Small intestine (tissue), 7 donors: Measurements from ENCODE around the gene ZFR2. TPM values are rescaled to one million over a fixed set of nuclear protein-coding genes. Genes with fewer than 3 reads are reported as not detected.

Experiments used
- DNase-seq, 2 donors: peaks; one replicate each; pipeline versions ENCODE4 v3.0.0 to v3.0.0-alpha.2; 2013
- FAIRE-seq: peaks from 2 replicates; lab custom pipeline; 2012; peaks lifted over from hg19 to GRCh38; lab: Jason Lieb, UNC
- H3K27ac ChIP-seq, 3 donors: one replicate each; pipeline ENCODE4 v1.5.1; 2013; ENCODE audit warnings: low read length in 2 of 3, mild to moderate bottlenecking in 2 of 3, control low read depth in 1 of 3, inconsistent platforms in 1 of 3, low read depth in 1 of 3, moderate library complexity in 1 of 3
- H3K27me3 ChIP-seq, 3 donors: one replicate each; pipeline ENCODE4 v1.6.1; 2013; ENCODE audit warnings: low read length in 3 of 3, inconsistent platforms in 1 of 3; ENCODE audit not compliant: control insufficient read depth in 3 of 3, insufficient read depth in 3 of 3
- H3K36me3 ChIP-seq, 3 donors: one replicate each; pipeline ENCODE4 v1.6.1; 2013; ENCODE audit warnings: low read length in 3 of 3, inconsistent platforms in 1 of 3, low read depth in 1 of 3, mild to moderate bottlenecking in 1 of 3, moderate library complexity in 1 of 3; ENCODE audit not compliant: control insufficient read depth in 3 of 3, insufficient read depth in 2 of 3
- H3K4me1 ChIP-seq, 3 donors: one replicate each; pipeline ENCODE4 v1.6.1; 2013; ENCODE audit warnings: low read length in 2 of 3, inconsistent platforms in 1 of 3, low read depth in 1 of 3, mild to moderate bottlenecking in 1 of 3, moderate library complexity in 1 of 3; ENCODE audit not compliant: control insufficient read depth in 3 of 3, insufficient read depth in 2 of 3
- H3K4me3 ChIP-seq, 3 donors: one replicate each; pipeline ENCODE4 v1.5.1; 2013; ENCODE audit warnings: low read length in 3 of 3, control low read depth in 1 of 3, inconsistent platforms in 1 of 3, low read depth in 1 of 3, mild to moderate bottlenecking in 1 of 3, moderate library complexity in 1 of 3
- H3K9me3 ChIP-seq, 2 donors: one replicate each; pipeline ENCODE4 v1.6.1; 2013; ENCODE audit warnings: low read depth in 1 of 2, low read length in 1 of 2; ENCODE audit not compliant: control insufficient read depth in 2 of 2, insufficient read depth in 1 of 2
- WGBS, 3 donors: extraction: QIAGEN DNeasy Blood & Tissue Kit; methylation state at CpG; one replicate each; pipeline ENCODE4 v1.1.7; 2013; 5-methylcytosine and 5-hydroxymethylcytosine counted together
- polyA plus RNA-seq, 4 donors: library from polyadenylated mRNA; stranded (reverse) in 3 of 4; unstranded in 1 of 4; fragments of 200-250 nt in 3 of 4; fragments of 120-200 nt in 1 of 4; gene quantifications; one replicate each; pipeline versions ENCODE4 v1.2.1 to v1.2.3, GENCODE V29; 2013
- donor health status: healthy with polysubstance abuse.
- donor health status: control.
- donor health status: control.
- donor health status: Bipolar disorder and iron deficiency.
- donor health status: healthy.

Gene ZFR2
- polyA plus RNA-seq, 4 donors = 0.43 to 0.75 TPM; not detected in 2

- H3K36me3 ChIP-seq = no peaks in the 10 kb centered on the region
- FAIRE-seq = no peak
- no peaks in the 10 kb centered on the region for H3K4me1 ChIP-seq
- H3K27ac ChIP-seq = no peak overlapping the region
- H3K9me3 ChIP-seq = peaks cover 0 to 22% of the 10 kb centered on the region in 2 donors
- no peak for DNase-seq
- H3K4me3 ChIP-seq = no peak overlapping the region
- 76 to 80% (median 77%) methylated on average over 45 to 49 of the region's 49 CpGs for WGBS, 3 donors
- peaks cover 7 to 24% (median 10%) of the 10 kb centered on the region in 3 donors for H3K27me3 ChIP-seq
Measured at GRCh38 chr19:3783660-3784584, 84.9 kb downstream of the ZFR2 start.

GRCh38 chr19:3782903-3783302, 85.9 kb downstream of the ZFR2 start:
- Histone ChIP-seq H3K27me3 (peaks cover 7 to 24% (median 10%) of the 10 kb centered on the region in 3 donors), H3K36me3 (no peaks in the 10 kb centered on the region), H3K4me3 (no peak overlapping the region), H3K27ac (no peak overlapping the region), H3K9me3 (peaks cover 0 to 22% of the 10 kb centered on the region in 2 donors), H3K4me1 (no peaks in the 10 kb centered on the region)
- FAIRE-seq (no peak), DNase-seq (no peak)
- WGBS, 3 donors = 85 to 95% (median 90%) methylated on average over 12 to 13 of the region's 13 CpGs

- Histone ChIP-seq H3K9me3 (peaks cover 0 to 22% of the 10 kb centered on the region in 2 donors), H3K27me3 (peaks cover 7 to 24% (median 10%) of the 10 kb centered on the region in 3 donors), H3K4me1 (no peaks in the 10 kb centered on the region), H3K4me3 (no peak overlapping the region), H3K27ac (no peak overlapping the region), H3K36me3 (no peaks in the 10 kb centered on the region)
- 92 to 100% (median 93%) methylated on average over 1 of the region's 1 CpG for WGBS, 3 donors
- DNase-seq (no peak), FAIRE-seq (no peak)
Measured at GRCh38 chr19:3782330-3782729, 86.5 kb downstream of the ZFR2 start.

GRCh38 chr19:3781603-3782002, 87.2 kb downstream of the ZFR2 start:
- no peak for FAIRE-seq
- WGBS, 3 donors = 98 to 100% (median 100%) methylated on average over 2 of the region's 2 CpGs
- H3K27me3 ChIP-seq = peaks cover 7 to 19% (median 10%) of the 10 kb centered on the region in 3 donors

GRCh38 chr19:3780786-3781304, 88.0 kb downstream of the ZFR2 start:
- Histone ChIP-seq H3K4me3 (no peak overlapping the region), H3K27me3 (peaks cover 5 to 16% (median 7%) of the 10 kb centered on the region in 3 donors), H3K9me3 (peaks cover 0 to 22% of the 10 kb centered on the region in 2 donors), H3K27ac (no peak overlapping the region), H3K36me3 (no peaks in the 10 kb centered on the region), H3K4me1 (no peaks in the 10 kb centered on the region)
- FAIRE-seq = no peak
- WGBS, 3 donors = 85 to 88% (median 87%) methylated on average over 9 of the region's 9 CpGs
- peak in 1 of 2 donors; percentile 5 for DNase-seq

More at GRCh38 chr19:3781603-3782002, 87.2 kb downstream of the ZFR2 start:
- DNase-seq = no peak
- Histone ChIP-seq H3K4me1 (no peaks in the 10 kb centered on the region), H3K4me3 (no peak overlapping the region), H3K27ac (no peak overlapping the region), H3K36me3 (no peaks in the 10 kb centered on the region), H3K9me3 (peaks cover 0 to 22% of the 10 kb centered on the region in 2 donors)

- Histone ChIP-seq H3K36me3 (no peaks in the 10 kb centered on the region), H3K27me3 (peaks cover 0 to 2% (median 0%) of the 10 kb centered on the region in 3 donors), H3K9me3 (peaks cover 0 to 22% of the 10 kb centered on the region in 2 donors), H3K27ac (no peak overlapping the region), H3K4me1 (no peaks in the 10 kb centered on the region), H3K4me3 (no peak overlapping the region)
- no peak for DNase-seq
- WGBS, 3 donors = 63 to 74% (median 67%) methylated on average over 35 to 44 of the region's 44 CpGs
- no peak for FAIRE-seq
Measured at GRCh38 chr19:3778899-3779723, 89.7 kb downstream of the ZFR2 start.

GRCh38 chr19:3778104-3778867, 90.6 kb downstream of the ZFR2 start:
- Histone ChIP-seq H3K27ac (no peak overlapping the region), H3K4me1 (no peaks in the 10 kb centered on the region), H3K36me3 (no peaks in the 10 kb centered on the region), H3K27me3 (no peaks in the 10 kb centered on the region), H3K9me3 (peaks cover 0 to 22% of the 10 kb centered on the region in 2 donors), H3K4me3 (no peak overlapping the region)
- 72 to 89% (median 85%) methylated on average over 28 to 37 of the region's 37 CpGs for WGBS, 3 donors
- FAIRE-seq (no peak), DNase-seq (no peak)
